OCI-LY3 (cell line): ENCODE results near the gene TAF5.
A peak's percentile ranks its signal among the peaks of the same experiment; 100 is the strongest.

Experiments used
- H2AFZ ChIP-seq: fragments of 200-600, 300-600 bp; shearing (Covaris generic); 2 replicates; pipeline ENCODE4 v1.6.0; 2014; ENCODE audit warnings: antibody characterized with exemption, low read depth, low read length
- H3K27ac ChIP-seq: fragments of 200-600, 300-600 bp; sonication (generic); 2 replicates; pipeline ENCODE4 v1.5.1; 2014; ENCODE audit warnings: mild to moderate bottlenecking, low read length, moderate library complexity, mixed read lengths
- H3K27me3 ChIP-seq: fragments of 200-600, 300-600 bp; sonication (generic); 2 replicates; pipeline ENCODE4 v1.6.1; 2014; ENCODE audit warnings: low read depth, low read length, mixed read lengths
- H3K36me3 ChIP-seq: fragments of 200-600, 300-600 bp; sonication (generic); replicated peaks from 2 replicates; pipeline ENCODE3; 2014; ENCODE audit warnings: low read depth, low read length, mixed read lengths
- H3K4me1 ChIP-seq: fragments of 300-600, 200-600 bp; sonication (generic); 2 replicates; pipeline ENCODE4 v1.6.1; 2014; ENCODE audit warnings: low read length, mixed read lengths
- H3K4me2 ChIP-seq: fragments of 200-600, 300-600 bp; sonication (generic); 2 replicates; pipeline ENCODE4 v1.6.1; 2014; ENCODE audit warnings: low read length, mixed read lengths
- H3K4me3 ChIP-seq: fragments of 300-600, 200-600 bp; sonication (generic); 2 replicates; pipeline ENCODE4 v1.5.1; 2014; ENCODE audit warnings: antibody characterized with exemption, mild to moderate bottlenecking, low read length, moderate library complexity
- H3K79me2 ChIP-seq: fragments of 300-600, 200-600 bp; shearing (Covaris generic); 2 replicates; pipeline ENCODE4 v1.6.1; 2014; ENCODE audit warnings: mild to moderate bottlenecking, low read length, mixed read lengths
- H3K9ac ChIP-seq: fragments of 300-600, 200-600 bp; shearing (Covaris generic); 2 replicates; pipeline ENCODE4 v1.6.0; 2014; ENCODE audit warnings: mild to moderate bottlenecking, low read length, moderate library complexity
- H3K9me3 ChIP-seq: fragments of 200-600, 300-600 bp; shearing (Covaris generic); 2 replicates; pipeline ENCODE4 v1.6.1; 2014; ENCODE audit warnings: low read length, mixed read lengths; ENCODE audit not compliant: insufficient read depth
- H4K20me1 ChIP-seq: fragments of 200-600, 300-600 bp; sonication (generic); 2 replicates; pipeline ENCODE4 v1.6.1; 2016; ENCODE audit warnings: low read length, mixed read lengths; ENCODE audit not compliant: insufficient read depth
- CTCF ChIP-seq: fragments of 200-600, 300-600 bp; sonication (generic); IDR thresholded peaks from 2 replicates; pipeline ENCODE4 v1.5.1; 2014; ENCODE audit warnings: antibody characterized with exemption, low read length, low read depth
- EZH2phosphoT487 ChIP-seq: fragments of 200-600 bp; shearing (Covaris generic); IDR thresholded peaks from 2 replicates; pipeline ENCODE4 v1.6.1; 2018; ENCODE audit warnings: antibody characterized with exemption, mixed run types, low read depth

The TAF5 gene

GRCh38 chr10:103374263-103374662 is 6.5 kb downstream of the TAF5 start:
- H4K20me1 ChIP-seq = no peaks in the 10 kb centered on the region
- no peaks in the 10 kb centered on the region for H3K9me3 ChIP-seq
- TF ChIP-seq EZH2phosphoT487 (no peak), CTCF (no peak)
- H3K4me3 ChIP-seq = no peak overlapping the region
- no peak overlapping the region for H3K9ac ChIP-seq
- H3K79me2 ChIP-seq = peaks cover 21% of the 10 kb centered on the region
- no peak overlapping the region for H3K4me2 ChIP-seq
- peaks cover 7% of the 10 kb centered on the region for H3K4me1 ChIP-seq
- H2AFZ ChIP-seq = no peak overlapping the region
- H3K27me3 ChIP-seq = no peaks in the 10 kb centered on the region
- peaks cover 10% of the 10 kb centered on the region for H3K36me3 ChIP-seq
- H3K27ac ChIP-seq = no peak overlapping the region

GRCh38 chr10:103382769-103383168 is 15.0 kb downstream of the TAF5 start:
- Histone ChIP-seq H3K27ac (peak overlapping the region; percentile 6; the same call in 1 of the 2 replicates), H3K4me1 (peaks cover 6% of the 10 kb centered on the region), H3K36me3 (peaks cover 11% of the 10 kb centered on the region), H3K4me2 (no peak overlapping the region), H4K20me1 (no peaks in the 10 kb centered on the region), H2AFZ (no peak overlapping the region), H3K9ac (no peak overlapping the region), H3K27me3 (no peaks in the 10 kb centered on the region), H3K79me2 (no peaks in the 10 kb centered on the region), H3K9me3 (no peaks in the 10 kb centered on the region), H3K4me3 (no peak overlapping the region)
- TF ChIP-seq CTCF (no peak), EZH2phosphoT487 (no peak)

GRCh38 chr10:103394180-103394579 is 26.4 kb downstream of the TAF5 start:
- Histone ChIP-seq H3K4me2 (no peak overlapping the region), H3K9me3 (no peaks in the 10 kb centered on the region), H3K4me3 (no peak overlapping the region), H2AFZ (no peak overlapping the region), H3K9ac (no peak overlapping the region), H3K27me3 (no peaks in the 10 kb centered on the region), H3K27ac (no peak overlapping the region), H3K79me2 (peaks cover 62% of the 10 kb centered on the region), H4K20me1 (no peaks in the 10 kb centered on the region), H3K4me1 (peaks cover 14% of the 10 kb centered on the region), H3K36me3 (peaks cover 10% of the 10 kb centered on the region)
- no peak for TF ChIP-seq EZH2phosphoT487
- no peak for TF ChIP-seq CTCF

- Histone ChIP-seq H3K4me2 (peak overlapping the region; percentile 86), H3K4me3 (peak overlapping the region; percentile 99), H3K27ac (peak overlapping the region; percentile 37), H3K4me1 (peaks cover 14% of the 10 kb centered on the region), H3K27me3 (no peaks in the 10 kb centered on the region), H2AFZ (no peak overlapping the region), H3K9ac (peak overlapping the region; percentile 79), H4K20me1 (no peaks in the 10 kb centered on the region), H3K79me2 (peaks cover 66% of the 10 kb centered on the region), H3K9me3 (no peaks in the 10 kb centered on the region), H3K36me3 (peaks cover 13% of the 10 kb centered on the region)
- TF ChIP-seq CTCF (no peak), EZH2phosphoT487 (no peak)
Observed at GRCh38 chr10:103395754-103396066, 27.9 kb downstream of the TAF5 start.
